OCI-M2 (cell line): ENCODE results near the gene SNX17.
"Not testable (repeated sequence)": the region's sequence is repeated elsewhere in the genome, so short reads cannot be mapped to it uniquely, and the experiment has no call there.

Experiments used
- DNase-seq: peaks from one replicate; lab custom pipeline; 2025; ENCODE audit not compliant: unreplicated experiment; lab: John Stamatoyannopoulos, UW

SNX17 gene, protein sequence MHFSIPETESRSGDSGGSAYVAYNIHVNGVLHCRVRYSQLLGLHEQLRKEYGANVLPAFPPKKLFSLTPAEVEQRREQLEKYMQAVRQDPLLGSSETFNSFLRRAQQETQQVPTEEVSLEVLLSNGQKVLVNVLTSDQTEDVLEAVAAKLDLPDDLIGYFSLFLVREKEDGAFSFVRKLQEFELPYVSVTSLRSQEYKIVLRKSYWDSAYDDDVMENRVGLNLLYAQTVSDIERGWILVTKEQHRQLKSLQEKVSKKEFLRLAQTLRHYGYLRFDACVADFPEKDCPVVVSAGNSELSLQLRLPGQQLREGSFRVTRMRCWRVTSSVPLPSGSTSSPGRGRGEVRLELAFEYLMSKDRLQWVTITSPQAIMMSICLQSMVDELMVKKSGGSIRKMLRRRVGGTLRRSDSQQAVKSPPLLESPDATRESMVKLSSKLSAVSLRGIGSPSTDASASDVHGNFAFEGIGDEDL

DNA sequence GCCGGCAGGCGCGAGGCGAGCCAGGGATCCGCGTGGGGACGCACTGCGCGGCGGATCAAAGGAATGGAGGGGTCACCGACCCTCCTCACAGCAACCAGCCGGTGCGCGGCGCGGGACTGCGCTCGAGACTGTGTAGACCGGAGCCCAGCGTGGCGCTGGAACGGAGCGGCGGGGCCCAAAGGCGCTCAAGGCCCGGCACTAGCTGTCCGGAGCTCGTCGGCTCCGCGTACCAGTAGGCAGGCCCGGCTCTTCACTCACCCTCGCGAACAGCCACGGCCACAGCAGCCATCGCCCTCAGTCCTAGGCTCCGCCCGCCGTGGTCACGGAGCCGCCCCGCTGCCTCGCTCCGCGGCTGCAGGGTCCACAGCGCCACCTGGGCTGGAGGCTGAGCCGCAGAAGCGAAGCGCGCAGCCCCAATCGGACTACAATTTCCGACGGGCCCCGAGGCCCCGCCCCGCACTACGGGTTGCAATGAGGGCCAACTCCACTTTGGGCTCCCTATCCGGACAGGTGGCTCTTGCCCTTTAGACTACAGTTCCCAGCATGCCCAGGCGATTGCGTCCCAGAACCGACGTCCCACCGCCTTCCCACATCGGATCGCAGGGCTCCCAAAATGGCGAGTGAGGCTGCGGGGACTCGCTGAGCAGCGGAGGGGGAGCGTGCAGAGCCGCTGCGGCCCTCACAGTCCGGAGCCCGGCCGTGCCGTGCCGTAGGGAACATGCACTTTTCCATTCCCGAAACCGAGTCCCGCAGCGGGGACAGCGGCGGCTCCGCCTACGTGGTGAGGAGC, at the start of gene SNX17, which contains the start of gene EIF2B4:
Gene SNX17, plus strand, starts transcription at position 591 of the 790 bp plus-strand sequence. Its CDS starts 128 bp downstream, at position 719.
Gene EIF2B4, minus strand, starts transcription at position 313 of the 790 bp plus-strand sequence. Its CDS starts 24 bp downstream, at position 289.
- peak; percentile 85 for DNase-seq

DNA sequence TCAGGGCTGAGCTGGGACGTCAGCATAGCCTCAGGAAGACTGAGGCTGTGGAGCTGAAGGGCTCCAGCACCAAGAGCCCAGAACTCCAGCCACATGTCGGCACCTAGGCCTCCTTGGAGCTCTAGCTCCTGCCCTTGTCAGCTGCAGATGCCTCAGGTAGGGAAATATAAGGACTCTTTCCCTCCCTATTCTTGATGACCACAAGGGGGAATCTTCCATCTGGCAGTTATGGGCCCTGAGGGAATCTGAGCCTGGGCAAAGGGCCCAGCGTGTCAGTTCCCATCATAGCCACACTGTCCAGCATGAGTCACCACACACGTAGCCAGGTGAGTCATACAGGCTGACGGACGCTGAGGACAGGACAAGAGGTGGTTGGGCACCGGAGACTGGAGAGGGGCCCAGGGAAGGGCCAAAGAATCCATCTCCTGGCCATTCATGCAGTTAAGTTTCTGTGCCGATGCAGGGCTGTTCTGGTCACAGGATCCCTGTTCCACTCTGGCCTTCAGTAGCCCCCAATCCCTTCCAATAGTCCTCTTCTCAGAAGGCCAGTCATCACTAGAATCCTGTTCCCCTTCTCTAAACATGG, 49.4 kb upstream of the SNX17 start:
- no peak for DNase-seq

DNA sequence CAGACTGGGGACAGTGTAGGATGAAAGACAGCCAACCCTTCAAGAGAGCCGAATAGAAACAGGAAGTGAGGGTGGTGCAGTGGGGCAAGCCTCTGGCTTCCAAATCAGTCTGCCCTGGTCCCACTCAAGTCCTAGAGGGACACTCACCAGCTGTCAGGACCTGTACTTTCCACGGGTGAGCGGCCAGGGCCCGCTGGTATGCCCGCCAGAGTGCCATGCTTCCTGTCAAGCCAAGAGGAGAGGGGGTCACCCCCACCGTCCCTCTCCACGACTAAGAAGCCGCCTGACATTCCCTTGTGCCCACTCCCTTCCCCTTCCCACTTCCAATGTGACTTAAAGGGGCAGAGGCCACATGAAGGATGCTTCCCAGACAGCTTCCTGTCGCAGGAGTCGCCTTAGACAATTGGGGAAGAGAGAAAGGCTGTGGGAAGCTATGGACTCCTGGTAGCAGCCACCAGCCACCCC, 48.1 kb upstream of the SNX17 start:
- no peak for DNase-seq

GRCh38 chr2:27322766-27323595, 47.4 kb upstream of the SNX17 start, which contains the start of gene MPV17:
MPV17 (minus strand) TSS chr2:27323097; CDS start chr2:27322517, 580 bp downstream.
- peak; percentile 17 for DNase-seq

DNA sequence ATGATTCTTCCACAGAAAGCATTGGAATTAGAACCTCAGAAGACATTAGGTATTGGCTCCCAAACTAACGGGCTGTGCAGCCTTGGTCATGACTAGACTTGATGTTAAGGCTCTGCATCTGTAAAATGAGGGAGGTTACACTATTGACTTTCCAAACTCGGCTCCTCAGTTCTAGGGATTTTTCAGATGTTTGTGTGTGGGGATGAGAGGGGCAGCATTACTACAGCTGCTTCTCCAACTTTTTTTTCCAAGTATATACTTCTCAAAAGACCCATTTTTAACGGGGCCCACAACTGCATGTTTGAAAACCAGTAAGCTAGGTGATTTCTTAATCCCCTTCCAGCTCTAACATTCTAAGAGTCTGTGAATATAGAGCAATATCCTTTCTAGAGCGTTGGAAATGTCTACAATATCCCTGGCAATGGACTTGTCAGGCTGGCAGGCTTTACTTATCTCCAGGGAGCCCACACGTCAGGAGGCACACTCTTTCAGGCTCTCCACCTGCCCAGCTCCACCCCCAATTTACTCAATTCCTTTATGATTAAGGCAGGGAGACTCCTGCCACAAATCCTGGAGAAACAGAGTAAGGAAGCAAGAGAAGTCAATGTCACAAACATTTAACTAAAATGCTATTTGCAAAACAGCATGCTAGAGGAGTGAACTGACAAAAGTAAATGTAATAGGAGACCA, 46.7 kb upstream of the SNX17 start:
- DNase-seq, result no peak

DNA sequence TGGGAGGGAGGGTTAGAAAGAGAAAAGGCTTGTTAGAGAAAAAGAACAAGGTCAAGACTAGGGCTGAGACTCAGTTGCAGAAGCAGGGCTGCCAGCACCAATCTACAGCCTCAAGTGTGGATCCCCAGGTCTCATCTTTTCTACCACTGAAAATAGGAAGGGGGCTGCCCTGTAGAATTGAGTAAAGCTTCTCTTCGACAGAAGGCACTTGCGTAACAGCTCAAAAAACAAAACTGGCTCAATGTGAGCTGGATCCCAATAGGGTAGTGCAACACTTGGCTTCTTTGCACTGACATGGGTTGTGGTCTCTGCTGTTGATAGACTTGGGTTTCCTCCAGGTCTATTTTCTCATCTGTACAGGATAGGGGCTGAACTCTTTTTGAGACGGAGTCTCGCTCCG, 45.7 kb upstream of the SNX17 start:
- DNase-seq, result no peak

GRCh38 chr2:27335311-27335710, 35.1 kb upstream of the SNX17 start:
- DNase-seq, result no peak

- no peak for DNase-seq
Observed at GRCh38 chr2:27336173-27336572, 34.2 kb upstream of the SNX17 start.

DNA sequence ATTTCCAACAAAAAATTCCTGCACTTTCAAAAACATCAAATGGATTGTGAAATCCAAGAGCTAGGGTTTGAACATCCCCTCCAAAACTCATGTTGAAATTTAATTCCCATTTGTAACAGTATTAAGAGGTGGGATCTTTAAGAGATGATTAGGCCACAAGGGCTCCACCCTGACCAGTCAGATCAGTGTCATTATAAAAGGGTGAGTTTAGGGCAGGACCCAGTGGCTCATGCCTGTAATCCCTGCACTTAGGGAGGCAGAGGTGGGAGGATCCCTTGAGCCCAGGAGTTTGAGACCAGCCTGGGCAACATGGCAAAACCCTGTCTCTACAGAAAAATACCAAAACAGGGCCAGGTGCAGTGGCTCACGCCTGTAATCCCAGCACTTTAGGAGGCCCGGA, 22.8 kb upstream of the SNX17 start:
- DNase-seq, result no peak

GRCh38 chr2:27350106-27350693, 20.2 kb upstream of the SNX17 start:
- no peak for DNase-seq

DNA sequence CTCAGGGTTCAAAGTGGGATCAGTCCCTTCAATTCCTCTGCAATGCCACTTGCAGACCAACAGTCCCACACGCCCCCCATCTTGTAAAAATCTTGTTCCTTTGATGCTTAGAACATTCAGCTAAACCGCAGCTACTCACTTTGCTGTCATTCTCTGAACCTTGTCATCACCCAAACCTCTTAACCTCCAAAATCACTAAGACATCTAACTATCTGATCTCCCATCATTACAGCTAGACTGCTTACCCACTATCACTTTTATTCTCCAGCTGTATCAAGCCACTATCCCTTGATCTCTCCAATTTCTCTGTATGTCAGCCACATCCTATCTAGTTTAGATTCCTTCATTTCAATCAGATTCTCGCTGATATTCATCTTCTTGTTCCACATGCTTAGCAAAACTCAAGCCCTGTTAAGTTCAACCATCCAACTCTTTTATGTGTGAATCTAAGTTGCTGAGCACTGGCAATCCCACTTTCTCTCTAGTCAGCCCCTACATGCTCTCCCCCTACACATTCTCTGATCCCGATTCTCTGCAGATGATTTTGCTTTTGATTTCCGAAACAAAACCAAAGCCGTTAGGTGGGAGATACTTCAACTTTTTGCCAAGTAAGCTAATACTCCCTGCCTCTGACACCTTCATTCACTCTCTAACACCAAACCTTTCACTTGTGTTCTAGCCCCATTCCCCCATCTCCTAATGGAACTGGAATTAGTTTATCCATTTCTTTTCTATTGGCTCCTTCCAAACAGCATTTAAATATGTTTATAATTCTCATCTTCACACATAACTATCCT, 18.4 kb upstream of the SNX17 start:
- no peak for DNase-seq

GRCh38 chr2:27353386-27353761, 17.0 kb upstream of the SNX17 start:
- DNase-seq, result not testable (repeated sequence)

- no peak for DNase-seq
Observed at GRCh38 chr2:27353762-27354596, 16.4 kb upstream of the SNX17 start.

DNA sequence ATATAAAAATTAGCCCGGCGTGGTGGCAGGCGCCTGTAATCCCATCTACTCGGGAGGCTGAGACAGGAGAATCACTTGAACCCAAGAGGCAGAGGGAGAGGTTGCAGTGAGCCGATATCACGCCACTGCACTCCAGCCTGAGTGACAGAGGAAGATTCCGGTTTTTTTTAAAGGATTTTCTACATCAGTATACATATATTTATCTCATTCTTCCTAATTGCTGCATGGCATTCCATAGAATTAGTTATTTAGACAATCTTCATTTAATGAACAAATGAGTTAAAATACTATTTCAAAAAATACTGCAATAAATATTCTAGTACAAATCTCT, 15.9 kb upstream of the SNX17 start:
- DNase-seq, result no peak

DNA sequence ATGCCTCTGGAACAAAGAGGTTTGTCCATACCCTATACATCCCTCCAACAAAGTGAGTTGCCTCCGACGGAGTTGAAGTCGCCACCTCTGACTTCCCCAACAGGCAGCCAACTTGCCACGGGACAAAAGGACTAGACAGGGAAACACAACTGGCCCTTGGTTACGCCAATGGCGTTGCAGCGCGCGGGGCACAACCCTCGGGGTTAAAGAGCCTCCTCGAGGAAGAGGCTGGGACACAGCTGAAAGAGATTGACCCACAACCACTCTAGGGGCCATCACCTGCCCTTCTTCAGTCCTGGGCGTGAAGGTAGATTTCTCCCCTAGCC, 14.4 kb upstream of the SNX17 start:
- no peak for DNase-seq

DNA sequence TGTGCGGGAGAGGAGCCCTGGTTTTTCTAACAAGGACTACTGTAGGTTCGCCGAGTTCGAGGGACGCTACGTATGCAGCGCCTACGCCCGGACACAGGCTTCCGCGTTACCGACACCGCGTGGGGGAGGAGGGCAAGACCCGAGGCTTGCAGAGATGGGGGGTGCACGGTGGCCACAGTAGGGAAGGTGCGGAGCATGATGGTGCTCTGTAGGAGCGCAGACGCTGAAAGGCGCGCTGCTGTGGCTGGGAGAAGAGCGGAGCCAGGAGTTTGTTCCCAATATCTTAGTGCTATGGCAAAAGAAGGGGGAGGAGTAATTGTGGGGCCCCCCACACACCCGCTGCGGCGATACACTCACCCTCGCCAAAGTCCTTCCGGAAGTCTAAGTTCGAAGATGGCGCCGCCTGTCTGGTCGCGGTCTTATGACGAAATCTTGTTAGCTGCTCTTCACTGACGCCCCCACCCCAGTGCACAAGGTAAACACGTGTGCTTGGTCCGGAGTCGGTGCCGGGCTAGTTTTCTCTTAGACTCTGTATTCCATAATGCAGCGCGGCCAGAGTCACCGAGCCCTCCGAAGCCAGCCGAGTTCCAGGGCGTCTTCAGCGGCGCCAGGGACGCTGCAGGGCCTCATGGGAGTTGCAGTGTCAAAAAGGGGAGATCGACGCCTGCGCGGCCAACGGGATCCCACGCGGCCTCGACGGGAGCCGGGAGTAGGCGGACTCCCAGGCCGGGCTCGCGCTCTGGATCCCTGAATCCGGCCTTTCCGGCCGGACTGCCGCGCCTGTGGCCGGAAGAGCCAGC, 13.8 kb upstream of the SNX17 start, which contains the start of gene GTF3C2:
Gene GTF3C2, minus strand, starts transcription at position 383 of the 800 bp plus-strand sequence. CDS start 13,210 bp downstream, outside the sequence.
- DNase-seq, result peak; percentile 82
